Coronary artery (tissue), 2 donors: ENCODE data around the gene DYNLT4.
"Not testable (repeated sequence)": the region's sequence is repeated elsewhere in the genome, so short reads cannot be mapped to it uniquely, and the experiment has no call there.

ENCODE experiments used
- DNase-seq: peaks from one replicate; pipeline ENCODE4 v3.0.0-alpha.2; 2017; ENCODE audit warnings: low spot score
- H3K27ac ChIP-seq, 2 donors: fragments of 200-600 bp; sonication (generic); one replicate each; pipeline ENCODE4 v1.5.1; 2016 to 2019
- H3K4me3 ChIP-seq: fragments of 200-600 bp; sonication (generic); 2 replicates; pipeline ENCODE4 v1.5.1; 2016; ENCODE audit warnings: mild to moderate bottlenecking, moderate library complexity
- TF ChIP-seq, protein P1 (sequence below): fragments of 200-600 bp; sonication (generic); IDR thresholded peaks from one replicate; pipeline ENCODE4 v1.5.1; 2019; ENCODE audit warnings: antibody characterized with exemption

DYNLT4 gene

DNA sequence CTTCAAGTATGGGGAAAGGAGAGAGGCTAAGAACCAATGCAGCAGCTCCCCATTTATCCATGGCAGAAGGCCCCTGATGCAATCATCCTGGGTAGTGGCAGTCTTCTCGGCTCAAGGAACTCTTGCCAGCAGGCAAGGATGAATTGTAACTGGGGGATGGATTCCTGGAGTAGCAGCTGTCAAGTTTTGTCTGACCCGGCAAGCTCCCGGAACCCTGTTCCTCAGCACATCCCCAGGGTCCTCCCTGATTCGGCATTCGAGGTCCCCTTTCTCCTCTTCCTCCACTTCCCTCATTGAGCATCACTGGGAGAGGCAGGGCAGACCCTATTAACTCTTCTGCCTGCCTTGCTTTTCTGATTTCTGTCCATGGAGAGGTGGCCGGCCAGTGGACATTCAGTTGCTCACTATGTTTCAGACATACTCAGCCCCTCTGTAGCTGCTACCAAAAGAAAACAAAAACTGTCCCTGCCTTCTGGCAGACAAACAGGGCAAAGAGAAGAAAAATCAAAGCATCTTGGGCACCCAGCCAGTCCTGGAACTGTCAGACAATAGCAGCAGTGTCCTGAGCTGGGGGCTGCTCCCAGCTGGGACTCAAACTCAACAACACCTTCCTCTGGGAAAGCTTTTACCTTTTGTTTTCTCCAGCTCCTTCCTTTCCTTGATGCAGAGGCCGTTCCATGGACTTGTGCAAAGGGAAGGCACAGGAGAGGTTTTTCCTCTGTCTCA is 41.5 kb upstream of the DYNLT4 start:
- DNase-seq, result no peak
- Histone ChIP-seq H3K27ac (no peak overlapping the region), H3K4me3 (no peak overlapping the region)
- TF ChIP-seq, protein P1, sequence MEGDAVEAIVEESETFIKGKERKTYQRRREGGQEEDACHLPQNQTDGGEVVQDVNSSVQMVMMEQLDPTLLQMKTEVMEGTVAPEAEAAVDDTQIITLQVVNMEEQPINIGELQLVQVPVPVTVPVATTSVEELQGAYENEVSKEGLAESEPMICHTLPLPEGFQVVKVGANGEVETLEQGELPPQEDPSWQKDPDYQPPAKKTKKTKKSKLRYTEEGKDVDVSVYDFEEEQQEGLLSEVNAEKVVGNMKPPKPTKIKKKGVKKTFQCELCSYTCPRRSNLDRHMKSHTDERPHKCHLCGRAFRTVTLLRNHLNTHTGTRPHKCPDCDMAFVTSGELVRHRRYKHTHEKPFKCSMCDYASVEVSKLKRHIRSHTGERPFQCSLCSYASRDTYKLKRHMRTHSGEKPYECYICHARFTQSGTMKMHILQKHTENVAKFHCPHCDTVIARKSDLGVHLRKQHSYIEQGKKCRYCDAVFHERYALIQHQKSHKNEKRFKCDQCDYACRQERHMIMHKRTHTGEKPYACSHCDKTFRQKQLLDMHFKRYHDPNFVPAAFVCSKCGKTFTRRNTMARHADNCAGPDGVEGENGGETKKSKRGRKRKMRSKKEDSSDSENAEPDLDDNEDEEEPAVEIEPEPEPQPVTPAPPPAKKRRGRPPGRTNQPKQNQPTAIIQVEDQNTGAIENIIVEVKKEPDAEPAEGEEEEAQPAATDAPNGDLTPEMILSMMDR, result no peak

DNA sequence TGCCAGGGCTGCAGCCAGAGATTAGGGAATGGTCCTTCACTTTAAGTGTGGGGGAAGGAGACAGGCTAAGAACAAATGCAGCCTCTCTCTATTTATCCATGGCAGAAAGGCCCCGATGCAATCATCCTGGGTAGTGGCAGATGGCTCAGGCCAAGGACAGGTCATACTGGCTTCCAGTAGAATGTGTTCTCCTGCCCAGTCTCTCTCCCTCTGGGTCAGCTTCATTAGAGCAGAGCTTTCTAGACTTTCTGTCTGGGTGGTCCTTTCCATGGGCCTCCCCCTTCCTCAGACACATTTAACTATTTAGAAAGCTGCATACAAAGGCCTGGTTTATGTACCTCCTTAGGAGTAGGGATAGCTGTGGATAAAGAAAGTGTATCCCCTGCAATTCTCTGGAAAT is 40.7 kb upstream of the DYNLT4 start:
- DNase-seq, result no peak
- Histone ChIP-seq H3K27ac (no peak overlapping the region), H3K4me3 (no peak overlapping the region)
- TF ChIP-seq, protein P1, result no peak

DNA sequence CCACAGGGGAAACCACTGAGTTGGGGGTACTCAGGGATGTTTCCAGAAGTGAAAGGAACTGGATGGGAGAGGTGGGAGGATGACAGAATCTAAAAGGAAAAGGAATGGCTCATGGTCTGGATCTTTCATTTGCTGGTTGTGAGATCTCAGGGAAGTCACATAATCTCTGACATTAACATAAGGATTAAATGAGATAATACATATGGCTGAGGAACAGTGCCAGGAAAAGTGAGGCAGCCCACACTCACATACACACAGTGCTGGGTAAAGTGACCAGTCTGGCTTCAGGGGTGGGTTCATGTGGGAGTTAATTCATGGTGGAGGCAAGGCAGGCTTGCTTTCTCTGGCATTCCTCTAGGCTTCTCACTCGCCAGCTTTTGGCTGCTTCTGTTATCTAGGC is 39.8 kb upstream of the DYNLT4 start:
- no peak for DNase-seq
- no peak overlapping the region for H3K27ac ChIP-seq
- TF ChIP-seq, protein P1, result no peak
- no peak overlapping the region for H3K4me3 ChIP-seq

DNA sequence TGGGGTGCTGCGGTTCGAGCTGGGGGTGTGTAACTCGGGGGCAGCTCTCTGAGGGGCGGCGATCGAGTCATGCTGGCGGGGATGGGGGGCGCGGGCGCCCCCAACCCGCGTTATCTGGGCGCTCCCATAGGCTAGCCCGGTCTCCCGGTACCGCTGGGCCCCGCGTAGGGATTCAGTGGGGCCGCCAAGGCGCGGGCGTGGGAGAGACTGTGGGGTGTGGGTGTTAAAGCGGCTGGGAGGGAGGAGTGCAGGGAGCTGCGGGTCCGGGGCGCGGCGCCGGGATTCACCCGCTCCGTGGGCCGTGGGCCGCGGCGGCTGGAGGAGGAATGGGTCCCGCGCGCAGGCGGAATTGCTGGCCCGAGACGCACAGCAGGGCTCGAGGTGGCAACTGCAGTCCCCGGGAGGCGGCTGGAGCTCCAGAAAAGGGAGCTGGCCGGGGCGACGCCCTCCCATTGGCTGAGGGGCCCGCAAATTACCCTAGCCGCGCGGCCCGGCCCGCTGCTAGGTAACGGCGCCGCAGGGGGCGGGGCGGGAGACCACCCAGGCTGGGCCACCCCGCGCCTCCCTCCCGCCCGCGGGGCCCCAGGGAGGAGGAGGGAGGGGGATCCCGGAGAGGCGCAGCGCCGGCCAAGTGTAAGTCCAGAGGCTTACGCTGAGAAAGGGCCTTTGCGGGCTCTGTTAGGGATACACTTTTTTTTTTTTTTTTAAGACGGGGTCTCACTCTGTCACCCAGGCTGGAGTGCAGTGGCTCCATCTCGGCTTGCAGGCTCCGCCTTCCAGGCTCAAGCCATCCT is 35.9 kb upstream of the DYNLT4 start, which contains the start of gene PTCH2:
PTCH2 (minus strand) TSS at position 392 of the 794 bp plus-strand sequence; CDS start at position 71, 321 bp downstream.
- DNase-seq, result peak; percentile 78
- H3K4me3 ChIP-seq, result peak within 1 kb of the TSS; percentile 80
- TF ChIP-seq, protein P1, result no peak
- H3K27ac ChIP-seq, result peak within 1 kb of the TSS; percentile 61 to 76

DNA sequence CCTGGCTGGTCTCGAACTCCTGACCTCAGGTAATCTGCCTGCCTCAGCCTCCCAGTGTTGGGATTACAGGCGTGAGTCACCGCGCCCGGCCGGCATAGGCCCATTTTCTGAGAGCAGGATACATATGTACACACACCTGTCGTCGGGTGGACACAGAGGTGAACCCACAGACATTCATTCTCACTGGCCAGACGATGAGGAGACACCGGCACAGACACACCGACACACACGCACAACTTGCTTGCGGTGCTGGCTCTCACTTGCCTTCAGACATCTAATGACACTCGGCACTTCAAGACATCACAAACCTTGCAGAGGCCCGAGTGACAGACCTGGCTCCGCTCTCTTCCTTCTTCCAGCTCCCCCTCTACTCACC is 35.3 kb upstream of the DYNLT4 start:
- Histone ChIP-seq H3K4me3 (peak overlapping the region; percentile 80), H3K27ac (peak overlapping the region; percentile 61 to 76)
- DNase-seq, result no peak
- TF ChIP-seq, protein P1, result no peak

DNA sequence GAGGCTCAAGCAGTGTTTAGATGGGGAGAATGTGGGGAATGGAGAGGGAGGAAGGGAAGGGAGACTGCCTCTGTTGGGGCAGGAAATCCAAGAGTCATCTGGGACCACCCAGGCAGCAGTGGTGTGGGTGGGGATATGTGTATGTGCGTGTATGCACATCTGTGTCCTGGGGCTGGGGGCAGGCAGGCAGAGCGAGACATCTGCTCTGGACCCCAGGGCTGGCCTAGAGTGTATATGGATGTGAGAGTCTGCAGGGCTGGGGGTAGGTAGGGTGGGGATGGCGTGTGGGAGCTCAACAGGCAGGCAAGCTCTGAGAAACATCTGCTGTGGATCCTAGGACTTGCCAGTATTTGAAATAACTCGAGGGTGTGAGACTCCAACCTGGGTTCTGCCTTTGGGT is 32.4 kb upstream of the DYNLT4 start:
- TF ChIP-seq, protein P1, result no peak

DNA sequence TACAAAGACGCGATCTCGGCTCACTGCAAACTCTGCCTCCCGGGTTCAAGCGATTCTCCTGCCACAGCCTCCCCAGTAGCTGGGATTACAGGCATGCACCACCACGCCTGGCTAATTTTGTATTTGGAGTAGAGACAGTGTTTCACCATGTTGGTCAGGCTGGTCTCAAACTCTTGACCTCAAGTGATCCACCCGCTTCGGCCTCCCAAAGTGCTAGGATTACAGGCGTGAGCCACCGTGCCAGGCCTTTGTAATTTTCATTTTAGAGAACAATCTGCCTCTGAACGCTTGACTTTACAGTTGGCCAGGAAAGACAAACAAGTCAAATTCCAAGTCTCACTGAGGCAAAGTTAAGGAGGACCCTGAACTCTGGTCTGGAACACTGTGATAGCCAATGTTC is 31.1 kb upstream of the DYNLT4 start:
- not testable (repeated sequence) for H3K4me3 ChIP-seq, DNase-seq

More for the DNA sequence above, 32.4 kb upstream of the DYNLT4 start:
- Histone ChIP-seq H3K4me3 (no peak overlapping the region), H3K27ac (no peak overlapping the region)
- no peak for DNase-seq

More for the DNA sequence above, 31.1 kb upstream of the DYNLT4 start:
- not testable (repeated sequence) for H3K27ac ChIP-seq
